OCI-LY1 (cell line): Measurements from ENCODE around the gene APOLD1.

Experiments
- H2AFZ ChIP-seq: fragments of 200-600 bp; sonication (generic), shearing (Covaris generic); 2 replicates; pipeline ENCODE4 v1.6.0; 2014; ENCODE audit warnings: antibody characterized with exemption, mild to moderate bottlenecking, low read length
- H3F3A ChIP-seq: fragments of 200-600 bp; sonication (generic), shearing (Covaris generic); 2 replicates; pipeline ENCODE4 v1.6.0; 2014; ENCODE audit warnings: mild to moderate bottlenecking, antibody characterized with exemption, low read length, moderate library complexity; ENCODE audit not compliant: insufficient read depth
- H3K27ac ChIP-seq: fragments of 200-600 bp; sonication (generic); 2 replicates; pipeline ENCODE4 v1.5.1; 2014; ENCODE audit warnings: low read length, mixed run types, mild to moderate bottlenecking, low read depth; ENCODE audit not compliant: poor library complexity, severe bottlenecking
- H3K27me3 ChIP-seq: fragments of 200-600 bp; sonication (generic); 2 replicates; pipeline ENCODE4 v1.6.0; 2014; ENCODE audit warnings: antibody characterized with exemption, mild to moderate bottlenecking, low read length, moderate library complexity; ENCODE audit not compliant: insufficient read depth
- H3K36me3 ChIP-seq: fragments of 200-600 bp; sonication (generic); 2 replicates; pipeline ENCODE4 v1.6.1; 2014; ENCODE audit warnings: mild to moderate bottlenecking, antibody characterized with exemption, low read length, moderate library complexity, mixed read lengths; ENCODE audit not compliant: insufficient read depth
- H3K4me1 ChIP-seq: fragments of 200-600 bp; sonication (generic); 2 replicates; pipeline ENCODE4 v1.5.1; 2014; ENCODE audit warnings: mild to moderate bottlenecking, low read length, moderate library complexity; ENCODE audit not compliant: insufficient read depth, severe bottlenecking
- H3K4me2 ChIP-seq: fragments of 200-600 bp; sonication (generic), shearing (Covaris generic); 2 replicates; pipeline ENCODE4 v1.6.1; 2014; ENCODE audit warnings: low read length
- H3K4me3 ChIP-seq: fragments of 200-600 bp; sonication (generic); 2 replicates; pipeline ENCODE4 v1.5.1; 2014; ENCODE audit warnings: low read length, low read depth, mild to moderate bottlenecking, mixed read lengths; ENCODE audit not compliant: poor library complexity, severe bottlenecking
- H3K79me2 ChIP-seq: fragments of 200-600 bp; shearing (Covaris generic); 2 replicates; pipeline ENCODE4 v1.6.1; 2016; ENCODE audit warnings: mixed run types, low read length, mixed read lengths; ENCODE audit not compliant: insufficient read depth
- H3K9ac ChIP-seq: fragments of 200-600 bp; sonication (generic), shearing (Covaris generic); 2 replicates; pipeline ENCODE4 v1.6.1; 2014; ENCODE audit warnings: mild to moderate bottlenecking, low read length, mixed read lengths
- H3K9me2 ChIP-seq: fragments of 200-600 bp; sonication (generic), shearing (Covaris generic); 2 replicates; pipeline ENCODE4 v1.6.1; 2014; ENCODE audit warnings: low read depth, mild to moderate bottlenecking, low read length, mixed read lengths
- H3K9me3 ChIP-seq: fragments of 200-600 bp; shearing (Covaris generic); 2 replicates; pipeline ENCODE4 v1.6.1; 2014; ENCODE audit warnings: low read length, mixed read lengths
- H4K20me1 ChIP-seq: fragments of 200-600 bp; sonication (generic), shearing (Covaris generic); 2 replicates; pipeline ENCODE4 v1.6.0; 2016; ENCODE audit warnings: mild to moderate bottlenecking, low read length; ENCODE audit not compliant: insufficient read depth
- EZH2 ChIP-seq: fragments of 200-600 bp; sonication (generic), shearing (Covaris generic); IDR thresholded peaks from 2 replicates; pipeline ENCODE4 v1.8.0; 2017; ENCODE audit warnings: borderline replicate concordance, mixed run types, mild to moderate bottlenecking, antibody characterized with exemption, low read length, moderate library complexity, mixed read lengths
- TF ChIP-seq, protein P1 (sequence below): fragments of 200-600 bp; sonication (generic), shearing (Covaris generic); IDR thresholded peaks from 2 replicates; pipeline ENCODE4 v1.5.1; 2017; ENCODE audit warnings: mild to moderate bottlenecking, antibody characterized with exemption, low read length, moderate library complexity, mixed read lengths

Gene APOLD1

DNA sequence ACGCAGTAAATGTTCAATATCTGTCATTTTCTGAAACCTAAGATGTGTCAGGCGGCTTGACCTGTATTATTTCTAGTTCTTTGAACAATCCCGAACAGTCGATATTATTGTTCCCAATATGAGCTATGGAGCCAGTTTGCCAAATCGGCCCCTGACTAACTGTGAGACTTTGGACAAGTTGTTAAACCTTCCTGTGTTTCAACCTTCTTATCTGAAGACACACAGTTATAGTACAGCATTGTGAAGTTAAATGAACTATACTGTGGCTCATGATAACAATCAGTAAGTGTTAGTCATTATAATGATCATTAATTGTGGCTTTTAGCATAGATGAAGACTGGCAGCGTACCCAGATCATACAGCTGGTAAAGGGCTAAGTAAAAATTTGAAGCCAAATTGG lies 51.1 kb downstream of the APOLD1 start:
- peaks cover 26% of the 10 kb centered on the region for H3K36me3 ChIP-seq
- no peak overlapping the region for H3K4me3 ChIP-seq
- no peaks in the 10 kb centered on the region for H4K20me1 ChIP-seq
- H3K27ac ChIP-seq, result no peak overlapping the region
- TF ChIP-seq, protein P1, sequence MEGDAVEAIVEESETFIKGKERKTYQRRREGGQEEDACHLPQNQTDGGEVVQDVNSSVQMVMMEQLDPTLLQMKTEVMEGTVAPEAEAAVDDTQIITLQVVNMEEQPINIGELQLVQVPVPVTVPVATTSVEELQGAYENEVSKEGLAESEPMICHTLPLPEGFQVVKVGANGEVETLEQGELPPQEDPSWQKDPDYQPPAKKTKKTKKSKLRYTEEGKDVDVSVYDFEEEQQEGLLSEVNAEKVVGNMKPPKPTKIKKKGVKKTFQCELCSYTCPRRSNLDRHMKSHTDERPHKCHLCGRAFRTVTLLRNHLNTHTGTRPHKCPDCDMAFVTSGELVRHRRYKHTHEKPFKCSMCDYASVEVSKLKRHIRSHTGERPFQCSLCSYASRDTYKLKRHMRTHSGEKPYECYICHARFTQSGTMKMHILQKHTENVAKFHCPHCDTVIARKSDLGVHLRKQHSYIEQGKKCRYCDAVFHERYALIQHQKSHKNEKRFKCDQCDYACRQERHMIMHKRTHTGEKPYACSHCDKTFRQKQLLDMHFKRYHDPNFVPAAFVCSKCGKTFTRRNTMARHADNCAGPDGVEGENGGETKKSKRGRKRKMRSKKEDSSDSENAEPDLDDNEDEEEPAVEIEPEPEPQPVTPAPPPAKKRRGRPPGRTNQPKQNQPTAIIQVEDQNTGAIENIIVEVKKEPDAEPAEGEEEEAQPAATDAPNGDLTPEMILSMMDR, result no peak
- TF ChIP-seq EZH2, result no peak
- no peaks in the 10 kb centered on the region for H3K27me3 ChIP-seq
- H3K79me2 ChIP-seq, result no peaks in the 10 kb centered on the region
- H3K4me2 ChIP-seq, result no peak overlapping the region
- peaks cover 7% of the 10 kb centered on the region for H3K9me3 ChIP-seq
- H3K9ac ChIP-seq, result no peak overlapping the region
- H2AFZ ChIP-seq, result no peak overlapping the region
- H3K4me1 ChIP-seq, result peaks cover 14% of the 10 kb centered on the region
- no peaks in the 10 kb centered on the region for H3K9me2 ChIP-seq
- 0 out of 2 replicates have a peak, but pooled peaks cover 3% of the 10 kb centered on the region for H3F3A ChIP-seq

DNA sequence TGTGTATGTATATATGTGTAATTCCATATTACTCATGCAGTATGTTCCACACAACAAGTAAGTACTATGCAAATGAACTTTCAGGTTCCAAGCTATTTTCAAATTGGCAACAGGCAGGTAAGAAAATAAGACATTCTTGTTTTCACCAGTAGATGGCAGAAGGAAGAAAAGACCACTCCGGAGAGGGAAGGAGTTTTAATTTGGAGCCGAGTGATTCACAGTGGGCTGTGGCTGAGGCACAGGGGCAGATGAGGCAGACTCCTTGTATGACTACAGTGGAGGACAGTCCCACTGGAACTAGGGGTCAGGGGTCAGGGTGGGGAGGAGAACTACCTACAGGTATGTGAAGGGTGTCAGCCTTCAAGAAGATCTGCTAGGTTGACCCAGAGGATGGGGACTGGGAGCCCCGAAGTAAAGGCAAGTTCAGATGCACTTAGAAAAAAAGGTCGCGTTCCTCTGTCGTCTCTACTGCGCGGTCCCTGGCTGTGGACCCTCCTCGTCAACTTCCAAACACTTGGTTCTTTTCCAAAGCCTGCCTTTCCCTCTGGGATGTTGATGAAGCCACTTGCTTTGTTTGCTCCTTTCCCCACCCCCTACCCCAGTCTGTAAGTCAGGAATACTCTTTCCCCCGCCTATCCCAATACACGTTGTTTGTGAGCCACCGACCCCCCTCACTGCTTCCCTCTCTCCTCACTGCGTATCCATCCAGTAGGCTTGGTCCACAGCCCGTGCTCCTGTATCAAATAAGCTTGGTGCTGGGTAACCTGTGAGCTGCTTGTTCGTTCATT lies 51.8 kb downstream of the APOLD1 start:
- Histone ChIP-seq H3K36me3 (peaks cover 20% of the 10 kb centered on the region), H3K4me3 (no peak overlapping the region), H2AFZ (no peak overlapping the region), H3K9ac (no peak overlapping the region), H3K79me2 (no peaks in the 10 kb centered on the region), H3K27ac (no peak overlapping the region), H3K9me2 (no peaks in the 10 kb centered on the region), H4K20me1 (no peaks in the 10 kb centered on the region), H3F3A (0 out of 2 replicates have a peak, but pooled peaks cover 3% of the 10 kb centered on the region), H3K9me3 (peaks cover 7% of the 10 kb centered on the region), H3K4me1 (peaks cover 14% of the 10 kb centered on the region), H3K4me2 (no peak overlapping the region), H3K27me3 (no peaks in the 10 kb centered on the region)
- TF ChIP-seq, protein P1, result peak; percentile 68
- no peak for TF ChIP-seq EZH2

DNA sequence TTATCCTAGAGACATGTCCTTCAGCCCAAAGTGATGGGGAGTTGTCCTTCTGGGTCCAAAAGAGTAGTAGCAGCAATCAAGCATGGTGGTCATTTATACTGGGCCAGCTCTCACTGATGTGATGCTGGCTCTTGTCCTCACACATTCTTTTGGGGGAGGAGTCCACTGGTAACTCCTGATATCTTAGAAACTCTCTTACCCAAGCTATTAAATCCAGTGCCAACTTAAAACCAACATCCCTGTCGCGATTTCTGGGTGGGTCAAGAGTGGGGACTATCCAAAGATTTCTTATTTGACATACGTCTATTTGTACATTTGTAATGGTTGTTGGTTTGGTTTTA lies 52.3 kb downstream of the APOLD1 start:
- 0 out of 2 replicates have a peak, but pooled peaks cover 3% of the 10 kb centered on the region for H3F3A ChIP-seq
- H4K20me1 ChIP-seq, result no peaks in the 10 kb centered on the region
- H3K36me3 ChIP-seq, result peaks cover 14% of the 10 kb centered on the region
- H3K4me2 ChIP-seq, result no peak overlapping the region
- TF ChIP-seq, protein P1, result no peak
- no peak for TF ChIP-seq EZH2
- no peaks in the 10 kb centered on the region for H3K79me2 ChIP-seq
- no peak overlapping the region for H3K4me3 ChIP-seq
- no peak overlapping the region for H2AFZ ChIP-seq
- H3K27ac ChIP-seq, result no peak overlapping the region
- no peaks in the 10 kb centered on the region for H3K27me3 ChIP-seq
- no peak overlapping the region for H3K9ac ChIP-seq
- no peaks in the 10 kb centered on the region for H3K9me2 ChIP-seq
- peaks cover 6% of the 10 kb centered on the region for H3K9me3 ChIP-seq
- H3K4me1 ChIP-seq, result peaks cover 14% of the 10 kb centered on the region
